ENCODE data around the gene CREB5. TPM values are rescaled to one million over a fixed set of nuclear protein-coding genes. Genes with fewer than 3 reads are reported as not detected.

Gene CREB5
- total RNA-seq, 2 donors from 2014 or later: 0.81 to 1.8 TPM

DNA sequence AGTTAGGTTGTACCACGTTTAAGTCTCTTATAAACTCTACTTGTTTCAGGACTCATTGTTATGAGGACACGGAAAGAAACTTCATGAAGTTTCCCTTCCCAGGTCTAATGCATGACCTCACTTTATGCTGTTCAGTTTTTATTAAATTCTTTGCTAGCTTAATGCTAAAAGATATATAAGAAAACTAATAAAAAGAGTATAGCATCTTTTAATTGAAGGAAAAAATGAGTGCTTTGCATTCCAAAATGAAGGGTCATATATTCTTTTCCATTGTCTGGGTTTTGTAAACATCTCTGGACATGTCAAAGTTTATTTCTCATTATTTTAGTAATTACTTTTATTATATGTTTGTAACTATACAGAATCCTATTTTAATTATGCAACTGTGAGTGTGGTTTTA is 255.8 kb downstream of the CREB5 start:
- DNase-seq (no peak), ATAC-seq (no peak)
- Mint-ChIP-seq H3K4me3 (no peak overlapping the region), H3K36me3 (ENCODE audit: low read depth) (no peaks in the 10 kb centered on the region), H3K27me3 (peaks cover 9% of the 10 kb centered on the region), H3K27ac (no peak overlapping the region), H3K4me1 (no peaks in the 10 kb centered on the region)
- H3K9me3 ChIP-seq (ENCODE audit: control insufficient read depth, low read length, poor library complexity, severe bottlenecking): no peaks in the 10 kb centered on the region

DNA sequence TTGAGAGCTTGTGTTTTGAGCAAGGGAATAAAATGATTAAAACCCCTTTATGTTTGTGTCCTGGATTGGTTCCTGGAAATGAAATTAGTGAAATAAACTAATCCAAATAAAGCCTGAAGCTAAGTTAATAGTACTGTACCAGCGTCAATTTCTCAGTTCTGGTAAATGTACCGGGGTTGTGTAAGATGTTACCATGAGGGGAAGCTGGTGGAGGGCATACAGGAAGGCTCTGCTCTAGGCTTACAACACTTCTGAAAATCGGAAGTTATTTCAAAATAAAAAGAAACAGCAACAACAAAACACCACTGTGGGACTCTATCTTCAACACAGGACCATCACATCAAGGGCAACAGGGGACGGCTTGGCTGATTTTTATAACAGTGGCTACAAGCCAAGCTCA is 257.0 kb downstream of the CREB5 start:
- Mint-ChIP-seq H3K4me1 (no peaks in the 10 kb centered on the region), H3K27me3 (peaks cover 4% of the 10 kb centered on the region), H3K36me3 (ENCODE audit: low read depth) (no peaks in the 10 kb centered on the region), H3K4me3 (no peak overlapping the region), H3K27ac (no peak overlapping the region)
- ATAC-seq (no peak), DNase-seq (no peak)
- no peaks in the 10 kb centered on the region for H3K9me3 ChIP-seq (ENCODE audit: control insufficient read depth, low read length, poor library complexity, severe bottlenecking)

DNA sequence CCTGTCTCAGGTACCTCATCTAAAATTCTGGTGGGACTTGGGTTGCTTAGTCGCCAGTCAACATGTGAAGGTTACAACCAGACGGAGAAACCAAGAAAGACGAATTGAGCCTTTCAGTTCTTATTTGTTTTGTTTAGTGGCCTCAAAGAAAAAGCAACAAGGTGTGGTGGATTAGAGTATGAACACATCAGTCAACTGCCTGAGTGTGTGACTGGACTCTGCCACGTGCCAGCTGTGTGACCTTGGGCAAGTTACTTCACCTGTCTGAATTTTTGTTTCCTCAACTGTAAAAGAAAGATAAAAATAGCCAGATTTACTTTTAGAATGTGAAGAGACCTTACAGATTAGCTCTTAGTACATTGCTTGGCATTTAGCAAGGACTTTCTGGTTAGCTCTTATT is 259.2 kb downstream of the CREB5 start:
- H3K4me3 Mint-ChIP-seq: no peak overlapping the region
- DNase-seq: no peak
- no peak for ATAC-seq
- no peaks in the 10 kb centered on the region for H3K36me3 Mint-ChIP-seq (ENCODE audit: low read depth)
- no peaks in the 10 kb centered on the region for H3K9me3 ChIP-seq (ENCODE audit: control insufficient read depth, low read length, poor library complexity, severe bottlenecking)
- no peak overlapping the region for H3K27ac Mint-ChIP-seq
- H3K27me3 Mint-ChIP-seq: peaks cover 4% of the 10 kb centered on the region
- no peaks in the 10 kb centered on the region for H3K4me1 Mint-ChIP-seq

DNA sequence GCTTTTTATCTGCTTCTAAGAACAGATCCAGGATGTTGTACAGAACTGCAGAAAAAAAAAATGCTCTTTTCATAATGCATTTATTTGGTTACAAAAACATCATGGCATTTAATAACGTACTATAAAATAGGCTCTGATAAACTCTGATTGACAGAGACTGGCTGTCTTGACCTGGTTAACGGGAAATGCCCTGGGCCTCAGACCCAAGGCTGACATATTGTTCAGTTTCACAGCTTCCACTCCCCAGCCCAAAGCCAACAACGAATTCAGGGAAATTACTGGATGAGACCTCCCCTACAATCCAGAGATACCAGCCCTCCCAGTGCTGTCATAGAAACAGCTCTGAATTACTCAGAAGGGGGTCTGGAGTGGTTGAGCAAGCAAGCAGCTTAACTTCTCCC is 260.1 kb downstream of the CREB5 start:
- no peak for DNase-seq
- H3K4me1 Mint-ChIP-seq: no peaks in the 10 kb centered on the region
- ATAC-seq: no peak
- no peak overlapping the region for H3K27ac Mint-ChIP-seq
- H3K27me3 Mint-ChIP-seq: peaks cover 4% of the 10 kb centered on the region
- no peaks in the 10 kb centered on the region for H3K36me3 Mint-ChIP-seq (ENCODE audit: low read depth)
- no peaks in the 10 kb centered on the region for H3K9me3 ChIP-seq (ENCODE audit: control insufficient read depth, low read length, poor library complexity, severe bottlenecking)
- no peak overlapping the region for H3K4me3 Mint-ChIP-seq

DNA sequence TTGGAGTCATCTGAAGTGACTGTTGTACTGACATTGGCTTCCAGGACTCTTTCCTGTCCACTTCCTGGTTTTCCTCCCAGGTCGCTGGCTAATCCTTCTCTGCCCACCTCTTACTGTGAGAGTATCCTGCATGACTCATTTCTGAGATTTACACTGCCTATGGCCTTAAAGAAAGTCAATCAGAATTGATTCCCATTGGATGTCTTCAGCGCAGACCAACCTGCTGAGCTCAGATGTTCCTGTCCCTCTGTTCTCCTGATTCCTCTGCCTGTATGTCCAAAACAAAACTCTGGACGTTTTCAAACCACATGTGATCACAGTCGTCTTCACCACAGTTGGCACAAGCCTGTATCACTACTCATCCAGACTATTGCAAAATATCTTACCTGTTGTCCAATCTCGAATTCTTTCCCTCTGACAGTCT is 262.1 kb downstream of the CREB5 start:
- H3K4me3 Mint-ChIP-seq: no peak overlapping the region
- H3K27ac Mint-ChIP-seq: no peak overlapping the region
- H3K27me3 Mint-ChIP-seq: peaks cover 4% of the 10 kb centered on the region
- DNase-seq: no peak
- no peak for ATAC-seq
- no peaks in the 10 kb centered on the region for H3K36me3 Mint-ChIP-seq (ENCODE audit: low read depth)
- H3K9me3 ChIP-seq (ENCODE audit: control insufficient read depth, low read length, poor library complexity, severe bottlenecking): no peaks in the 10 kb centered on the region
- no peaks in the 10 kb centered on the region for H3K4me1 Mint-ChIP-seq

DNA sequence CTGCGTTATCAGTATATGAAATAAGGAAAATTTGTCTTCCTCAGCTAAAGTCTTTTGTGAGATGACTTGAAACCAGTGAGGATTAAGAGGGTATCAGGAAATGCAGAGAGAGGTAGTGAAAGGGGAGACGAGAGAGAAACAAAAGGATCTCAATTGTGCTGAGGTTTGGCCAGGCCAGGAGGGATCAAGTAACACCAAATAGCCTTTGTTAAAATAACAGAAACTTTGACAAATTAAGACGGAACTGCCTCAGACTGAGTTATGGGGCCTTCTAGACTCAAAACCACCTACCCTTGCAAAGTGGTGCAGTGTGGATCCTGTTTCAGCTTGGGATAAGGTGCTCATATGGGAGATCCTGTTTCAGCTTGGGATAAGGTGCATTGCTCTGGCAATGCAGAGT is 263.1 kb downstream of the CREB5 start:
- no peaks in the 10 kb centered on the region for H3K36me3 Mint-ChIP-seq (ENCODE audit: low read depth)
- no peaks in the 10 kb centered on the region for H3K27me3 Mint-ChIP-seq
- no peak for ATAC-seq

DNA sequence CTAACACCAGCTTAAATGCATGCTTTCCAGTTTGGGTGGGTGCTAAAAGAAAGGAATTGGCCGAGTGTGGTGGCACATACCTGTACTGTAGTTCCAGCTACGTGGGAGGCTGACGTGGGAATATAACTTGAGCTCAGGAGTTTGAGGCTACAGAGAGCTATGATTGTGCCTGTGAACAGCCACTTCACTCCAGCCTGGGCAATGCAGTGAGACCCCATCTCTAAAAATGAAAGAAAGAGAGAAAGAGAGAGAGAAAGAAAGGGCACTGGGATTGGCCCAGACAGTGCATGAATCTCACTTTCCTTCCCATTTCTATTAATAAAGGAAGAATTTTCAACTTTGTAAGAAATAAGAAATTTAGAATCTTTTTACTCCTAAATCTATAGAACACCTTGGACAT is 265.4 kb downstream of the CREB5 start:
- no peak for ATAC-seq
- Mint-ChIP-seq H3K36me3 (ENCODE audit: low read depth) (no peaks in the 10 kb centered on the region), H3K27ac (no peak overlapping the region), H3K4me1 (peaks cover 2% of the 10 kb centered on the region), H3K27me3 (no peaks in the 10 kb centered on the region), H3K4me3 (no peak overlapping the region)
- H3K9me3 ChIP-seq (ENCODE audit: control insufficient read depth, low read length, poor library complexity, severe bottlenecking): no peaks in the 10 kb centered on the region
- no peak for DNase-seq

More for the DNA sequence above, 263.1 kb downstream of the CREB5 start:
- DNase-seq: no peak
- no peak overlapping the region for H3K27ac Mint-ChIP-seq
- no peaks in the 10 kb centered on the region for H3K4me1 Mint-ChIP-seq
- H3K9me3 ChIP-seq (ENCODE audit: control insufficient read depth, low read length, poor library complexity, severe bottlenecking): no peaks in the 10 kb centered on the region
- H3K4me3 Mint-ChIP-seq: no peak overlapping the region

DNA sequence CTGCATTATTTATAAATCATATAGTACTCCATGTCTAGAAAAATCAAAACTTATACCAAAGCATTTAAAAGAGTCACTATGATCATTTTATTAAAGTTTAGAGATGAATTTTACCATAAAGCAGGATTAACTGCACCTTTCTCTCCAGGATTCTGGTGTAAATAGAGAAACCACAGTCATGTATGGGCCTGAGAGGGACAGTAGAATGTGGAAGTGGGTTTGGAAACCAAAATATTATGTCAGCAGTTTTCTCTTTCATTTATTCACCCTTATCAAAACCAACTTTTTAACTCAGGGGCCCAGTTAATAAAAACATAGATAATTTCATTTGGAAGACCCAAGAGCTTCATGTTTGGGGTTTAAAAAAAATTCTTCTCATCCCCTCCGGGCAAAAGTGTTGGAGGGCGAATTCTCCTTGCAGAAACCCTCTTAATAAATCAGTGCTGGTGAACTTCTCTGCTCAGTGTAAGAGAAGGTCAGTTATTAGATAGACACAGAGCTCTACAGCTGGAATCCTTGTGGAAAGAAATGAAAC is 266.2 kb downstream of the CREB5 start:
- Mint-ChIP-seq H3K27ac (no peak overlapping the region), H3K4me3 (no peak overlapping the region), H3K4me1 (peaks cover 2% of the 10 kb centered on the region), H3K27me3 (no peaks in the 10 kb centered on the region), H3K36me3 (ENCODE audit: low read depth) (no peaks in the 10 kb centered on the region)
- H3K9me3 ChIP-seq (ENCODE audit: control insufficient read depth, low read length, poor library complexity, severe bottlenecking): no peaks in the 10 kb centered on the region
- no peak for ATAC-seq
- DNase-seq: no peak

DNA sequence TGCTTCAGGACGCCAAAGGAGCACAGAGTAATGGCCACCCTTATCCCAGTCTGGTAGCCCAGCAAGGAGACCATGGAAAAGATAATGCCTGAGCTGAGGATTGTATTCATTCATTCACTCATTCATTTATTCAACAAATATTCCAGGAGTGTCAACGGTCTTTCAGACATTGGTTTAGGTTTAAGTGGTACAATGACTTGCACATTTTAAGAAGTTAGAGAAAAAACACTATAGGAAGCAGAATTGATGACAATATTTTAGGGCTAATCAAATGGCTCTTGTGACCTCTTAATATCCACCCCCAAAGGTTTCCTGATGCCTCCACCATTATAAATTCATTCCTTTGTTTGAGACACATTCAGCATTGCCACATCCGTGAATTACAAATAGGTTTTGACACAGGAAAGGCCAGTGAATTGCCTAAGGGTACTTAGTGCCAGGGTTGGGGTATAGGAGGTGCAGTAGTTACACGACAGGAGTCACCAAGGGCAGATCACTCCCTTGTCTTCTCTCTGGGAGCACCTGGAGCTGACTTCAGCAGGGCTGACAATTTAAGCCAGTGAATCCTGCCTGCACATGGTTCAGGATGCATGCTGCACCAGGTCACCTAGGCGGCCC is 269.5 kb downstream of the CREB5 start:
- no peak overlapping the region for H3K27ac Mint-ChIP-seq
- H3K4me1 Mint-ChIP-seq: peaks cover 4% of the 10 kb centered on the region
- H3K36me3 Mint-ChIP-seq (ENCODE audit: low read depth): no peaks in the 10 kb centered on the region
- H3K4me3 Mint-ChIP-seq: no peak overlapping the region
- no peaks in the 10 kb centered on the region for H3K9me3 ChIP-seq (ENCODE audit: control insufficient read depth, low read length, poor library complexity, severe bottlenecking)
- no peak for DNase-seq
- peaks cover 7% of the 10 kb centered on the region for H3K27me3 Mint-ChIP-seq
- ATAC-seq: no peak

DNA sequence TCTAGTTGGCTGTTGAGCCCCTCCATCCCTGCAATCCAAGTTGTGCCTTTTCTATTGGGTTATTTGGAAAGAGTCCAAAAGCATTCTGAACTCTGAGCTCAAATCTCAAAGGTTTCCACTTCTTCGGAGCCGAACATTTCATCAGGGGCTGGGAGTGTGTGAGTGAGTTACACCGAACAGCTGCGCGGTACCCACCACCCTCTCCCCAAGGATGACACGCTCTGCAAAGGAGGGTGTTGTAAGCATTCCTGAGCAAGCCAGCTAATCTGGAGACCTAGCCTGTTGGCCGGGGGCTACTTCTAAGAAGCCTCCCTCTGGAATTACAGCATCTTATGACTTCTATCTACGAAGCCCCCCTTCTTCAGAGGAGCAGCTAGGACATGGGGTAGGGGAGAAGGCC is 270.5 kb downstream of the CREB5 start:
- Mint-ChIP-seq H3K4me1 (peaks cover 4% of the 10 kb centered on the region), H3K4me3 (no peak overlapping the region), H3K27me3 (peaks cover 7% of the 10 kb centered on the region), H3K27ac (no peak overlapping the region), H3K36me3 (ENCODE audit: low read depth) (no peaks in the 10 kb centered on the region)
- DNase-seq (no peak), ATAC-seq (no peak)
- no peaks in the 10 kb centered on the region for H3K9me3 ChIP-seq (ENCODE audit: control insufficient read depth, low read length, poor library complexity, severe bottlenecking)

DNA sequence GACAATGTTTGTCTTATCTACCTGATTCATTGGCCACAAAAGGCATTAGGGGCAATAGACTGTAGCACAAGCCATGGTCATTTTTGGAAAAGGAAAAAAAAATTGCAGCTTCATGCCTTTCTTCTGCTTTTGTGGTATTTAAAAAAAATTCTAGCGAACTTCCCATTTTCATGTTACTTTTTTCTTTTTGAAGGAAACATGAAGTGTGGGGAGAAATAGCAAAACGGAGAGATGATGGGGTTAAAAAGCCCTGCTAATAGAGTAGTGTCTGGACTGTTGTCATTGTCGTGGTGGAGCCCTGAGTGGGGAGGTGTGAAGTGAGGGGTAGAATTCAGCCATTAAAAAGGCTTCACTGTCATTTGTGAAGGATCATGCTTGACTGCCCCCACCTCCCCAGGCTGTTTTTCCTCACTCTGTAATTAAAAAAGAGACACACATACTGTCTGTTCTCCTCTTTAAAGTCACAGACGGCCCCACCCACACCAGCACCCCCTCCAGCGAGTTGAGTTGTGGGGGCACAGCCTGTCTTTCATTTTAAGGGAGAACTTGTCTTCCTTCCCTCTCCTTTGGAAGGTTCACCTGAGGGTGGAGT is 272.4 kb downstream of the CREB5 start:
- Mint-ChIP-seq H3K36me3 (ENCODE audit: low read depth) (no peaks in the 10 kb centered on the region), H3K4me3 (no peak overlapping the region), H3K27ac (no peak overlapping the region), H3K4me1 (peaks cover 4% of the 10 kb centered on the region), H3K27me3 (peaks cover 7% of the 10 kb centered on the region)
- no peaks in the 10 kb centered on the region for H3K9me3 ChIP-seq (ENCODE audit: control insufficient read depth, low read length, poor library complexity, severe bottlenecking)
- DNase-seq (no peak), ATAC-seq (no peak)

DNA sequence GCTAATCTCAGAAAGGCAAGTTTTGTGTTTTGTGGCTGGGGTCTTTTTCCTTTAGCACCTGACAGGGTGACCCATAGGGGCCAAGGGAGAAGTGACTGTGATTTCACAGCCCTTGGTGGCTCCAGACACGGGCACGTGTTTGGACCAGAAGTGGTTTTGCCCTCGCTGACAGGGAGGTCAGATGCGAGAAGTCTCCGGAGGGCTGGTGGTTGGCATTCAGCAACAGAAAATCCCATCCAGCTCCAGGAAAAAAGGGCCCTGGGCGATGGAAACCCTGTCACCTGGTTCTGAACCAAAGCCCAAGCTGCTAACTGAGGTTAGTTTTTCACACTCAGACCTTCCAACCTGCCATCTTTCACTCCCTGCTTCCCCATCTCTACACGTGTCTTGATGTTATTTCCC is 272.9 kb downstream of the CREB5 start:
- Mint-ChIP-seq H3K4me3 (no peak overlapping the region), H3K4me1 (peaks cover 4% of the 10 kb centered on the region), H3K36me3 (ENCODE audit: low read depth) (no peaks in the 10 kb centered on the region), H3K27ac (no peak overlapping the region), H3K27me3 (peaks cover 7% of the 10 kb centered on the region)
- ATAC-seq: peak; percentile 6
- no peaks in the 10 kb centered on the region for H3K9me3 ChIP-seq (ENCODE audit: control insufficient read depth, low read length, poor library complexity, severe bottlenecking)
- no peak for DNase-seq

DNA sequence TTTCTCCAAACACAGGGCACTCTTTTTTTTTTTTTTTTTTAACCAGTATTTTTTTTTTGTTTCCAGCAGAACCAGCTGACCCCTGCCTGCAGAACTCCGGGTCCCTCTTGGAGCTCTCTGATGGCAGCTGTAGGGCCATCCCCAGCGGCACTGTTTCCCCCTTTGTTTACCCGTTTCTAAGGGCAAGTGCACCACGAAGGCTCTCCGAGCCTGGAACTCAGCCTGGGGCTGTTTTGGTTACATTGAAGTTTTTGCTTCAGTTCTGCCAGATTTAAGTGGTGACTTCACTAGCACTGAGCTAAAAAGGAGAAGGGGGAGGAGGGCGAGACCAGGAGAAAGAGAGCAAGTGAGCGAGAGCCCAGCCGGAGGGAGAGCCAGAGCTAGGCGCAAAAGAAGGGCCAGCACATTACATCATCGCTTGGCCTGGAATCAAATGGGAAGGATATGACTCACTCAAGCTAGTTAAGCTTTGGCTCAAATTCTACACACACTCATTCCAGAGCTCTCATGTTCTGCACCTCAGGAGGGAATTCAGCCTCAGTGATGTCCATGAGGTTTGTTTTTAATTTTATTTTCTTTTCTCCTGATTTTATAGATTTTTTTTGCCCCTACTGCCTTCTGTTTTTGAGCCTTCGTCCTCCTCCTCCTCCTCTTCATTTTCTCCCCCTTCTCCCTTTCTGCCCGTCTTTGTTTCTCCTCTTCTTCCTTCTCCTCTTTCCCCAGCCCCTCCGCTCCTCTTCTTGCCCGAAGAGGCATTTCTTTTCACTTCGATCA is 273.5 kb downstream of the CREB5 start:
- peaks cover 7% of the 10 kb centered on the region for H3K27me3 Mint-ChIP-seq
- H3K4me1 Mint-ChIP-seq: peaks cover 4% of the 10 kb centered on the region
- ATAC-seq: peak; percentile 48
- H3K9me3 ChIP-seq (ENCODE audit: control insufficient read depth, low read length, poor library complexity, severe bottlenecking): no peaks in the 10 kb centered on the region
- H3K36me3 Mint-ChIP-seq (ENCODE audit: low read depth): no peaks in the 10 kb centered on the region
- H3K4me3 Mint-ChIP-seq: no peak overlapping the region
- DNase-seq: no peak
- H3K27ac Mint-ChIP-seq: no peak overlapping the region
